PC-3 (cell line): ENCODE results near the gene YAE1. TPM values are rescaled to one million over a fixed set of nuclear protein-coding genes. Genes with fewer than 3 reads are reported as not detected.

Source experiments
- ATAC-seq: fragments of 200-7000 bp; cut with Tn5 transposase; 2 replicates; pipeline ENCODE4 v1.9.1; 2020; ENCODE audit warnings: mild to moderate bottlenecking, moderate library complexity
- BruUV-seq: library from RNA; stranded (reverse); fragments of 400-500 nt; replicated peaks from 2 replicates; lab custom pipeline; 2021; lab: Mats Ljungman, UMichigan
- CTCF ChIA-PET: fragments of 300-600 bp; sonication (Branson Sonifier 250); formaldehyde crosslinking; loops from one replicate; lab custom pipeline; 2022; ENCODE audit warnings: antibody characterized with exemption; lab: Charles Lee
- POLR2A ChIA-PET: fragments of 300-600 bp; sonication (Branson Sonifier 250); formaldehyde crosslinking; loops from one replicate; lab custom pipeline; 2022; ENCODE audit warnings: antibody characterized with exemption; ENCODE audit not compliant: unreplicated experiment; lab: Charles Lee
- DNase-seq: peaks from one replicate; pipeline ENCODE4 v3.0.0-alpha.2; 2015
- H2AFZ ChIP-seq: fragments of 300-600 bp; sonication (generic); 2 replicates; pipeline ENCODE4 v1.6.0; 2016; ENCODE audit warnings: antibody characterized with exemption, low read length
- H3F3A ChIP-seq: fragments of 300-600 bp; sonication (generic); one replicate; pipeline ENCODE4 v1.6.0; 2017; ENCODE audit warnings: antibody characterized with exemption, low read length, control low read depth, mild to moderate bottlenecking; ENCODE audit not compliant: unreplicated experiment
- H3K27ac ChIP-seq: fragments of 300-600 bp; sonication (generic); 2 replicates; pipeline ENCODE4 v1.5.1; 2016; ENCODE audit warnings: mild to moderate bottlenecking, low read length
- H3K27me3 ChIP-seq: fragments of 300-600 bp; sonication (generic); 2 replicates; pipeline ENCODE4 v1.6.1; 2016; ENCODE audit warnings: low read length, mixed read lengths
- H3K36me3 ChIP-seq: fragments of 300-600 bp; sonication (generic); 2 replicates; pipeline ENCODE4 v1.6.1; 2016; ENCODE audit warnings: low read depth, mixed run types, low read length, mixed read lengths
- H3K4me1 ChIP-seq: fragments of 300-600 bp; sonication (generic); 2 replicates; pipeline ENCODE4 v1.5.1; 2016; ENCODE audit warnings: low read length; ENCODE audit not compliant: insufficient read depth
- H3K4me2 ChIP-seq: fragments of 300-600 bp; sonication (generic); 2 replicates; pipeline ENCODE4 v1.6.0; 2016; ENCODE audit warnings: low read length
- H3K4me3 ChIP-seq: fragments of 300-600 bp; sonication (generic); 2 replicates; pipeline ENCODE4 v1.5.1; 2016; ENCODE audit warnings: mild to moderate bottlenecking, low read length, mixed read lengths
- H3K79me2 ChIP-seq: fragments of 300-600 bp; sonication (generic); 2 replicates; pipeline ENCODE4 v1.6.1; 2017; ENCODE audit warnings: low read length, mixed read lengths
- H3K9ac ChIP-seq: fragments of 300-600 bp; sonication (generic); 2 replicates; pipeline ENCODE4 v1.6.0; 2016; ENCODE audit warnings: mild to moderate bottlenecking, low read length
- H3K9me2 ChIP-seq: fragments of 300-600 bp; sonication (generic); replicated peaks from 2 replicates; pipeline ENCODE4 v1.6.1; 2016; ENCODE audit warnings: mixed run types, low read length, mixed read lengths
- H3K9me3 ChIP-seq: fragments of 300-600 bp; sonication (generic); 2 replicates; pipeline ENCODE4 v1.6.1; 2016; ENCODE audit warnings: low read length, mixed read lengths
- H4K20me1 ChIP-seq: fragments of 300-600 bp; sonication (generic); 2 replicates; pipeline ENCODE4 v1.6.1; 2016; ENCODE audit warnings: low read length, mixed read lengths
- CTCF ChIP-seq: fragments of 300-600 bp; sonication (generic); conservative IDR thresholded peaks from 2 replicates; pipeline ENCODE4 v1.5.1; 2017; ENCODE audit warnings: antibody characterized with exemption, low read depth, mild to moderate bottlenecking, low read length
- EZH2 ChIP-seq: fragments of 300-600 bp; sonication (generic); IDR thresholded peaks from one replicate; pipeline ENCODE4 v1.6.1; 2017; ENCODE audit warnings: antibody characterized with exemption, mild to moderate bottlenecking, low read length; ENCODE audit not compliant: unreplicated experiment
- EZH2phosphoT487 ChIP-seq: fragments of 300-600 bp; sonication (generic); IDR thresholded peaks from 2 replicates; pipeline ENCODE4 v1.6.1; 2018; ENCODE audit warnings: mild to moderate bottlenecking, antibody characterized with exemption, low read length, borderline replicate concordance
- intact Hi-C: fragments of 100-400 bp; cut with micrococcal nuclease; formaldehyde crosslinking; loops from 2 replicates; pipeline ENCODE4 v1.9.0; 2023
- total RNA-seq: library from RNA; depleted of rRNA; stranded (reverse); fragments of >200 nt; gene quantifications from 2 replicates; pipeline ENCODE4 v1.2.3, GENCODE V29; 2014

Gene YAE1
- total RNA-seq, 1 experiment from 2014 or later = 23.6 TPM

GRCh38 chr7:39587393-39587792 is 21.2 kb downstream of the YAE1 start:
- ChIA-PET CTCF (no interaction called here), POLR2A (no interaction called here)
- H2AFZ ChIP-seq = no peak overlapping the region
- H3K4me1 ChIP-seq = peaks cover 14% of the 10 kb centered on the region
- intact Hi-C loops = loop anchor here (10.0 kb wide), 1 partner anchor 247 kb away; no protein-coding TSS in a partner anchor
- H3K9me2 ChIP-seq = no peaks in the 10 kb centered on the region
- no peak overlapping the region for H3K27ac ChIP-seq
- no peaks in the 10 kb centered on the region for H3K27me3 ChIP-seq
- no peak for ATAC-seq
- no peaks in the 10 kb centered on the region for H3F3A ChIP-seq
- no peaks in the 10 kb centered on the region for H3K36me3 ChIP-seq
- H3K4me2 ChIP-seq = no peak overlapping the region
- no TSS peak for BruUV-seq
- peak; percentile 9 for DNase-seq
- H4K20me1 ChIP-seq = no peaks in the 10 kb centered on the region
- no peak for TF ChIP-seq CTCF
- no peak for TF ChIP-seq EZH2
- no peak for TF ChIP-seq EZH2phosphoT487
- no peaks in the 10 kb centered on the region for H3K79me2 ChIP-seq
- H3K4me3 ChIP-seq = no peak overlapping the region
- H3K9ac ChIP-seq = no peak overlapping the region
- no peaks in the 10 kb centered on the region for H3K9me3 ChIP-seq

- no peak overlapping the region for H2AFZ ChIP-seq
- no peaks in the 10 kb centered on the region for H3K79me2 ChIP-seq
- BruUV-seq = no TSS peak
- H3K9me2 ChIP-seq = no peaks in the 10 kb centered on the region
- no peak for TF ChIP-seq CTCF
- H3K27me3 ChIP-seq = no peaks in the 10 kb centered on the region
- ChIA-PET POLR2A (no interaction called here), CTCF (interaction anchor here (0.6 kb wide), 1 partner anchor 8 kb away, joined by 3 read pairs; no protein-coding TSS in a partner anchor)
- H3K9ac ChIP-seq = no peak overlapping the region
- H3K9me3 ChIP-seq = no peaks in the 10 kb centered on the region
- no peak overlapping the region for H3K27ac ChIP-seq
- intact Hi-C loops = loop anchor here (10.0 kb wide), 1 partner anchor 246 kb away; no protein-coding TSS in a partner anchor
- no peaks in the 10 kb centered on the region for H3F3A ChIP-seq
- no peak for DNase-seq
- H4K20me1 ChIP-seq = no peaks in the 10 kb centered on the region
- H3K36me3 ChIP-seq = no peaks in the 10 kb centered on the region
- no peak for ATAC-seq
- no peak overlapping the region for H3K4me2 ChIP-seq
- peaks cover 19% of the 10 kb centered on the region for H3K4me1 ChIP-seq
- H3K4me3 ChIP-seq = no peak overlapping the region
Measured at GRCh38 chr7:39588416-39588815, 22.2 kb downstream of the YAE1 start.

- H4K20me1 ChIP-seq = no peaks in the 10 kb centered on the region
- no peaks in the 10 kb centered on the region for H3K36me3 ChIP-seq
- no peak for TF ChIP-seq EZH2phosphoT487
- no peak for TF ChIP-seq EZH2
- TF ChIP-seq CTCF = no peak
- ATAC-seq = peak; percentile 82
- H3K4me1 ChIP-seq = peaks cover 19% of the 10 kb centered on the region
- peak overlapping the region; percentile 16; the same call in 1 of the 2 replicates for H3K27ac ChIP-seq
- no peaks in the 10 kb centered on the region for H3K27me3 ChIP-seq
- H3K9ac ChIP-seq = no peak overlapping the region
- POLR2A ChIA-PET = interaction anchor here (0.6 to 0.8 kb wide), 2 partner anchors 28 to 150 kb away, joined by 3 to 4 read pairs; no protein-coding TSS in a partner anchor
- H2AFZ ChIP-seq = no peak overlapping the region
- CTCF ChIA-PET = interaction anchor here (0.9 kb wide), 1 partner anchor 9 kb away, joined by 4 read pairs; no protein-coding TSS in a partner anchor
- peak; percentile 88 for DNase-seq
- no TSS peak for BruUV-seq
- H3K9me3 ChIP-seq = no peaks in the 10 kb centered on the region
- no peaks in the 10 kb centered on the region for H3F3A ChIP-seq
- H3K4me2 ChIP-seq = peak overlapping the region; percentile 38
- intact Hi-C loops = loop anchor here (10.0 kb wide), 1 partner anchor 245 kb away; no protein-coding TSS in a partner anchor
- H3K79me2 ChIP-seq = no peaks in the 10 kb centered on the region
- no peaks in the 10 kb centered on the region for H3K9me2 ChIP-seq
- H3K4me3 ChIP-seq = no peak overlapping the region
Measured at GRCh38 chr7:39589323-39590111, 23.3 kb downstream of the YAE1 start.
